ENCODE data around the gene ITGB4.

ITGB4 gene

DNA sequence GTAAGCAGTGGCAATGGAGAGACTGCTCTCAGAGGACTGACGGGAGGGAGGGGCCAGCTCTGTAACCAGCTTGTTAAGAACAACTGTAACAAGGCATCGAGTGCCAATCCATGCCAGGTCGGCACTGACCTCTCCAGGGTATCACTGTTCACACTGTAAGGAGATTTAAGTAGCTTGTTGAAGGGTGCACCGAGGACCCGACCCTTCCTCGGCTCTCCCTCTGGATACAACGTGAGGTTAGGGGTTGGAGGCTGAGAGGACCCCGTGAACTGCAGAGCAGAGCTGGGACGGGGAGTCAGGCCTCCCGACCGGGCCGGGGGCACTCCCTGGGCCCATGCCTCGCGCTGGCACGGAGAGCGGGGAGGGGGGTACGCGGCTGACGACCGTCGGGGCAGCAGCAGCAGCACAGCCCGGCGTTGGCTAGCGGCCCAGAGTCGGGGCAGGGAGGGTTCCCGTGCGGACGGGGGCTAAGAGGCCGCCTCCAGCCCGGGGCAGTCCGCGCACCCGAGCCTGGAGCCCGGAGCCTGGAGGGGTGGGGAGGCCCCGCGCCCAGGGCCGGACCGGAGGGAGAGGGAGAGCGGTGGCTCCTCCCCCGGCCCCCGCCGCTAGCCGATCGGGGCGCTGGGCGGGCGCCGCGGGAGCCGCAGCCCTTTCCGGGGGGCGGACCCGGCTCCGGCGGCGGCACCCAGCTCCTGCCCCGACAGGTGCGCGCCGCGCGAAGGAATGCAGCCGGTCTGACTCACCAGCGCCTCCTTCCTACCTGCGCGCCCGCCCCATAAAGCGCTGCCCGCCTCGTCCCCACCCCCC lies at the start of gene ITGB4:
Gene ITGB4, plus strand, starts transcription at position 804 of the 807 bp plus-strand sequence. CDS start 3,245 bp downstream, outside the sequence.
- peak; percentile 30 for DNase-seq

DNA sequence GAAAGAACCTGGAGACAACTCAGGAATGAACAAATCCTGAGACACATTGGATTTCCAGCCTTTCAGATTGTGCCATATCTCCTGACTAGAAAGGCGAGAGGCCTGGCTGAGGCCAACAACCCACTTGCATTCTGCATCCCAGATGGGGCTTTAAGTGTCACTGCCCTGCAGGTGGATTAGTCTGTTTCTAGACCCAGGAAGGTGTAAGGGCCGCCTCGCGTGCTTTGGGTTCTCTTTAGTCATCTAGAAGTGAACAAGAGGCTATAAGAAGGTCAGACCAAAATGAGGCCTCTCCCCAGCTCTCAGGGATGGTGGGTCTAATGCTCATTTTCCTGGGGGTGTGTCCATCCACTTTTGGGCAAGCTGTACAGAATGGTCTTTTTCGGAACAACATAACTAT lies 49.2 kb upstream of the ITGB4 start:
- DNase-seq, result no peak

GRCh38 chr17:75673487-75673886 lies 47.8 kb upstream of the ITGB4 start:
- no peak for DNase-seq

- DNase-seq, result no peak
Measured at GRCh38 chr17:75676461-75676860, 44.8 kb upstream of the ITGB4 start.

DNA sequence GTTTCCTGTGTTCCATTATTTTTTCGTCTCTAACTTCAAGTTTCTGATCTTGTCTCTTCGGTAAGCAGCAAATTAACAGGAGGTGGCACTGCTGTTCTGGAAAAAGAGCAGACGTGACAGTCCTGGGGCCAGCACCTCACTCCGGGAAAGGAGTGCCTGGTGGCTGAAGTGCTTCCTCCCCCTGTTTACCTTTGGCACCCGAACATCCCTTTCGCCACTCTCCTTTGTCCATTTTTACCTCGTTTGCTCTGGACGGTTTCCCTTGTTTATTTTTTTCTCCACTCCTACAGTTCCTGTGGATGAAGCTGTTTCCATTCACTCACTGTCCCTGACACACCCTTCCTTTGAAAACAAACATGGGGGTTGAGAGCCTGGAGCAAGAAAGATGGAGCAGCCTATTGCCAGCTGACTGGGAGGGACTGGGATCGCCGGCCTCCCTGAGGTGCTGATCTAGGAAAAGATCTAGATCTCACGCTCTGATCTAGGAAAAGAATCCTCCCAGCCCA lies 41.5 kb upstream of the ITGB4 start:
- DNase-seq, result no peak

DNA sequence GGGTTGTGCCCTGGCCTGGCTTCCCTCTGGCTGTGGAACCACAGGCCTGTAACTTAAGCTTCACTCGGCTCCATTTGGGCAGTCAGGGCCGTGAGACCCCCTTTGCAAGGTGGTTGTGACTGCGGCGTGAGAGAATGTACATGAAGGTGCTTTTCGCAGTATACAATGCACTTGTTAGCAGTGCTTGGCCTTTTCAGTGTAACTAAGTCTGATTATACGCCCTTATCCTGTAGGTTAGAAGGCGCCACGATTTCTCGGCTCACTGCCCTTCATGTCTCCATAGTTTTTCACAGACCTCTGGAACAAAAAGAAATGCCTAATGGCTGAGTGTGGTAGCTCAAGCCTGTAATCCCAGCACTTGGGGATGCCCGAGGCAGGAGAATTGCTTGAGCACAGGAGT lies 40.8 kb upstream of the ITGB4 start:
- DNase-seq, result no peak

- no peak for DNase-seq
Measured at GRCh38 chr17:75681289-75681688, 40.0 kb upstream of the ITGB4 start.

DNA sequence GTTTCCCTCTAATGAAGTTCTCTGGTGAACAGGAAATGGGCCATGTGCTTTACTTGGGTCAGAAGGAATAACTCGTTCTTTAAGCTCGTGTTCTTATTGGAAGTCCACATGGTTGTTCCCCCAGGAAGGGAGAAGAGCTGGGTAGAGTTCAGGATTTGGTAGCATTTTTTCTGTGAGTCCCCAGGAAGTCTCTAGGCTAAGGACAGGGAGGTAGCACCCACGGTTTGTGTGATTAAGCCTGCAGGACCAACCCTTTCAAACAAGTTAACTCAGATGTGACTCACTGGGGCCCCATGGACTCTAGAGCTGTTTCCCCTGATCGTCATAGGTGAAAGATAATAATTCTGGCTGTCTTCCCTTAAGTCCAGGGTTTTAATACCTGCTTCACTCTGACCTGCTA lies 37.7 kb upstream of the ITGB4 start:
- no peak for DNase-seq

GRCh38 chr17:75684249-75684648 lies 37.0 kb upstream of the ITGB4 start:
- DNase-seq, result no peak

DNA sequence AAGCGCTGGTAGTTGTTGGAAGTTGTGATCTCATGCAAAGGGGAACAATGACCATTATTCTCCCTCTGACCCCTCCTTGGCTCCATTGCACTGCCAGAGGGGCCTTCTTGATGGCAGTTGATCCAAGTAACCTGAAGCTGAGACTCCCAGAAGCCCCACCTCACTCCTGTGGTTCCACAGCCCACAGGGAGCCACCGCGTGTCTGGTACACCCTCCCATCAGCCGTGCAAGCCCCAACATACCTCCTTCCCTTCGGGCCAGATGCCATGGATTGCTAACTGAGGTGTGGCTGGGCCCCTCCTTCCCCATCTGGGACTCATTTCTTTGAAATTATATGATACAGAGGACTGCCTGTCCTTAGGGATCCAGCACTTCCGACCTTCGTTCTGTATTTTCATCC lies 36.3 kb upstream of the ITGB4 start:
- no peak for DNase-seq

GRCh38 chr17:75685499-75685898 lies 35.8 kb upstream of the ITGB4 start:
- no peak for DNase-seq

DNA sequence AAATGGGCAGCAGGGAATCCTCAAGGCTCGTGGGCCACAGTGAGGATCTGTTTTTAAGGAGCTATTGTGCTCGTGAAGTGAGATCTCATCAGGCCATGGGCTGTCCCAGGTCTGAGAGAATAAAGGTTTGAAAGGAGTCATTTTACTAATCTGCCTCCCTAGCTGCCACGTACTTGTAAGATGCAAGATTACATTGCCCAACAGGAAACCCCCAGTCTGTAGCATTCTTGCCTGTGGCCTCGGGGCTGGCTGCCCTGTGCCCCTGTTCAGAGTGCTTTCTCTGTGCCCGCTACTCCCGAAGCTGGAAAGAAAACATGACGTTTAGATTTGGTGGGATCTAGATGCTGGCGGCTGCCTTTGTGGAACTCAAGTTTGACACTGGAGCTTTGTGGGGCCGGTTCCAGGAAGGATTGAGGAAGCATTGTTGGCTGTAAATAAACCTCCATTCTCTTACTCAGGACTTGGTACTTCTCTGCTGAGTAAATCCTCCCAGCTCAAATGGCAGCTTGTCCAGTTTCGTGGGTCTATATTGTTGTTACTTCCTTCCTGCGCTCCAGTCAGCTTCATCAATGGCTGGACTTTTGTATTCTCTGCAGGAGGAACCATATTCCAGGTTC lies 32.9 kb upstream of the ITGB4 start:
- DNase-seq, result no peak

DNA sequence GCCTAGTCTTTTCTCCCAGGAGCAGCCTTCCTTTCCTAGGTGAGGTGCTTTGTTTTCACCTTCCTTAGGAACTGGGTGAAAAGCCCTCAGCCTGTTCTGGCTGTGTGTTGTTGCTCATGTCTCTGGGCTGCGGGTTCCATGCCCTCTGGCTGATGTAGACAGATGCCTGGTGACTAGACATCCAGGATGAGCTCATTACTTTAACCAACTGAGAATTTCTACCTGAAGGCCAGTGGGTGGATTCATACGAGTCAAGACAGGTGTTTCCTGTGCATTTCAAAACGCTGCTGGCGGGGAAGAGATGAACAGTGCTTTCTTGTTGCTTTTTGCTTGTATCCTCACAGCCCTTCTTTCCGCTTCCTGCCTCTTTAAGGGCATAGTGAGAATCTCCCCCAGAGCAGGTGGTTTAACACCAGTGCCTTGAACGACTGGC lies 31.8 kb upstream of the ITGB4 start:
- no peak for DNase-seq

GRCh38 chr17:75691371-75691791 lies 29.9 kb upstream of the ITGB4 start:
- DNase-seq, result no peak

GRCh38 chr17:75691801-75692626 lies 29.2 kb upstream of the ITGB4 start:
- DNase-seq, result no peak

DNA sequence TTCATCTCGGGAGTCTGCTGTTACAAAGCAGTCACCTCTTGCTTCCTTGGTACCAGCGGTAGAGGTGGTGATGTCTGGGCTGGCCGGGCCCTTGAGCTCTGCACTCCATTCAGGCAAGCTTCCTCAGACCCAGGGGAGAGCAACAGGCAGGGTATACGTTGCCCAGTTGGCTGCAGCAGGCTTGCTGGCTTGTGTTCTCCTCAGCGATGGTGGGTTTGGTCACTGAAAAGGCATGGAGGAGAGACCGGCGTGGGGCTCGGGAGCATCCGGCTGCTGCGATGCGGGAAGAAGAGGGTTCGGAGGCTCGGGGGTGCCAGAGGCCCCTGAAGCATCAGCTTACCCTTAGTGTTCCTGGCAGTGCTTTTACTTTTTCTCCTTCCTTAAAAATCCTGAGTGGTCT lies 28.3 kb upstream of the ITGB4 start:
- no peak for DNase-seq

DNA sequence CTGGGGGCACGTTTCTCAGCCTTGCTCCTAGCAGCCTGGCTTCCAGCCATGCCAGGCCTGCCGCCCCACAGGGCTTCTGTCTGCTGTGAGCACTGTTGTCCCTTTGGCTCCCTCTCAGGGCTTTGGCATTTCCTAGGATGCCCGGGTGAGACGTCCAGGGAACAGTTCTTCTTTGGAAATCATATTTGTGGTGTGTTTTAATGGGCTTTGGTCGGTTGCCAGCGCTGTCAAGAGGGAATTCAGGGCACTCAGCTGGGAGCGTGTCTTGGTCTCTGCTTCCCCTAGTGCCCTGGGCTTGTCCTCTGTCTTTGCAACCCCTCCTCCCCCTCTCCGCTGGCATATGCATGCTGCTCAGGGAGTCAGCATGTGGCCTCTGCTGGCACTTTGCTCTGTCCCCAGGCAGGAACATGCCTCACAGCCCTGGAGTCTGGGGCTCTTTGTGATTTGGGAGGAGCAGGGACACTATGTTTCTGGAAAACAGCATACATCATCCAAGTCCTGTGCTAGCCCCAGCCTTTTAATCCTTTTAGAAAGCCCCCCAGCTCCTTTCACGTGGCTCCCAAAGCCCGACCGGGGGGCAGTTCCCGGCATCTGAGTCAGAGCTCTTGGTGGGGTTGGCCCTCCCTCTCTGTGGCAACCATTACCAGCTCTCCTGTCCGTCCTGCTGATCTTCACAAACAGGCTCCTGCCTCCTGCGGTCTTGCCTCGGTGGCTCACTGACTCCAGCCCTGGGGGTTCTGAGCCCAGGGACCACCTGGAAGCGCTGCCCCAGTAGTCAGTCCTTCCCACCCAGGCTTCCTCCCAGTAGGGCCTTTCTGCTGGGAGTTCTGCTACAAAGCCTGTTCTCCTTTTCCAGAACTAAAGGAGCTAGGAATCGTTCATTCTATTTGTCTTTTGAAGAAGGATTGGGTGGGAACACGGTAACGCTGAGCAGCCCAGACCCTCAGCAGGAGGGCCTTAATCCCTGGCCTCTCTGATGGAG lies 27.5 kb upstream of the ITGB4 start:
- DNase-seq, result peak; percentile 30

DNA sequence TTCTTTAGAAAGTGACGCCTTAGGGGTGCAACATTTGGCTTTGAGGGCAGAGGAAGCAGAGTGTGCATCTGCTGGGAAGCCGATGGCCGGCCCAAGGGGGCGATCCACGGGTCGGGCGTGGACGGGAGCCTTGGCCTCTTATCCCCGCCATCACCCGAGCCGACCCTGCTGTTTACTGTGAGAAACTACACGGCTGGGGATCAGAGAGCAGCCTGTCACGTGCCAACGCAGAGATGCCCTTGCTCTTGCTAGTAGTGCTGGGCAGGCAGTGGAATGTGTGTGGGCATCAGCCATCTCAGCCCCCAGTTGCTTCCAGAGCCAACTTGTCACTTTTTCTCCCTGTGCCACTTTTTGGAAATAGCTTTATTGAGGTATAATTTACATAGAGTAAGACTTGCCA lies 26.7 kb upstream of the ITGB4 start:
- DNase-seq, result no peak

DNA sequence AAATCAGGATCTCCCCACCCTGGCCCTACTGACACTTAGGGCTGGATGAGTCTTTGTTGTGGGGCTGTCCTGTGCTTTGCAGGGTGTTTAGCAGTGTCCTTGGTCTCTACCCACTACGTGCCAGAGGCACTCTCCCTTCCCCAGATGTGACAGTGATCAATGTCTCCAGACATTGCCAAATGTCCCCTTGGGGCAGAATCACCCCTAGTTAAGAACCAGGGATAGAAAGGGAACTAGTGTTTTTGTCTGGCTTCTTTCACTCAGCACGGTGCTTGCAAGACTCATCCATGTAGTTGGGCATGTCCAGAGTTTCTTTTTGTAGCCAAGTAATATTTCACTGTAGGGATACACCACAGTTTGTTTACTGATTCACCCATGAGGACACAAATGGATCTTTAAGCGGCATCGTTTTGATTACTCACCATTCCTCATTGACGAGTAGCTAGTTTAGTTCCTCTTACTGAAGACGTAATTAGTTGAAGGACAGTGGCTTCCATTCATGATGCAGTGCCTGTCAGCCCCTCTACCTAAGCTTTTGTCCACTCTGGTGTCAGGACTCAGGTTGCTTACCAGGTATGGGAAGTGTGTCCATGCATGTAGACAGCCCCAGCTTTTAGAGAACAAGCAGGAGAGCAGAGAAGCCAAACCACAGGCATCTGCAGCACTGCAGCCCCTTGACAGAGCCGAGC lies 26.0 kb upstream of the ITGB4 start:
- DNase-seq, result no peak

DNA sequence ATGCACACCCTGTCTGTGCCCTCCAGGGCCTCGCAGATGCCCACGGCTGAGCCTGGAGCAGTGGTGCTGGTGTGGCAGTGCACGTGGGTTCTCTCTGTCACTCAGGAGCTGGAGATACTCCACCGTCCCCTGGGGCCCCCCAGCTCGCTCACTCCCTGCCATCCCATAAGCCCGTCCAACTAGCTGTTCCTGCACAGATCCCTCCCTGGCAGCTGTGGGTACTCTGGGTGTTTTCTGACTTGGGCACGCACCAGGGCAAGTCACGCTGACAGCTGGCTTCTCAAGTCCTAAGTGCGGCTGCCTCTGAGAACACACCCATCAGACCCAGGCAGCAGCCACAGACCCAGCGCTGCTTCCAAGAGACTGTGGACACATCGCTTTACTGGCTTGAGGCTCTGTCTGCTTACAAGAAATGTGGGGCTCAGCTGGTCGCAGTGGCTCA lies 25.4 kb upstream of the ITGB4 start:
- no peak for DNase-seq

DNA sequence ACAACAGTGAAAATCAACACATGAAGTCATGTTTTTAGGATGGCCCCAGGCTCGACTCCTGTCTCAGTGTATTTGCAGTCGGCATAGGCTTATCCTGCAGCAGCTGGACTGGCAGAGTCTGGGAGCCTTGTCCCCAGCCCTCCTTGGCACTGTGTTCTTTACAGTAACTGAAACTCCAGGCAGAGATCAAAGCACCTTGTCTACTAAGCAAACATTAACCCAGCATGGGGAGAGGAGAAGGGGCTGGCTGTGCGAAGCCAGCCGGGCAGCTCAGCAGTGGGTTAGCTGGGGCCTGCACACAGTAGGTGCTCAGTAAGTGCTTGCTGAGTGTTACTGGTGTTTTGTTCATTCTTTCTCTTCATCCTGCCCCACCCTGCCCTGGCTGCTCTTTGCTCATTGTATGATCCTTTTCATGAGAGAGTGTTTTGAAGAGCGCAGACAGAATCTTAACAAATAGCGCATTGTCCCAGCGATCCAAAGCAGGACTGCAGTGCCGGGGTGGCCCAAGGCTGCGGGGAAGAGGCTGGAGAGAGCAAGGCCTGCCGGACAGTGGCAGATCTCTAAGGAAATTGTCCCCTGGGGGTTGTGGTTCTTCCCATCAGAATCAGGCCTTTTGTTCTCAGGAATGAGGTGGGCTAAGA lies 23.5 kb upstream of the ITGB4 start:
- no peak for DNase-seq
